ENCODE data around the gene SLC39A9.

DNA sequence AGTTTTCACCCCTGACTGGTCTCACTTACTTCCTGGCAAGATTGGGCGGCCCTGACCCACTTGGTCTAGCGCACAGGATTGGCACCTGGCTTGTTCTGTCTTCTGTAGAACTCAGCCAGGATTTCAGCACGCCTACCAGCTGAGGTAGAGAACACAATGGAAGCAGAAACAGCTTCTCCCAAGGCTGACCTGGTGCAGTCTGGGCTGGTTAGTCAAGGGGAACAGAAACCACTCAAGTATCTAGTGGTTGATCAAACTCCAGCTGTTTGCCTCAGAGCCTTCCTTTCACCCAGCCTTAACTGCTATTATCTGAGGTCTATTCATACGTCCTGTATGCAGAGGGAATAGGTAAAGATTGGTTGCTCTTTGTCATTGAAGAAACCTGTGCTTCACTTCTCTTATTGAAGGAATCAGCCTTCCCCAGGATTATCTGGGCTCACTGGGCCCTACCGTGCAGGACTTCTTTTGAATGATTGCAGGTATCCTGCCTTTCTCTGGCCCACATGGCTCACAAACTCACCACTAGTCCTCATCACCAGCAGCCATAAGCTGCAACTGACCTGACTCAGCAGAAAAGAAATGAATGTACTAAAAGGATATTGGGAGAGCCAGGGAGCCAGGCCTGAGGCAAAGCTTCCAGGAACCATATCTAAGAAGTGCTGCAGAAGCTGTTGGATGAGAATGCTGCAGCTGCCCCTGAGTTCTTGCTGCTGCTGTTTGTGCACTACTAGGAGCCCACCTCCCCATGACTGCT is 83.5 kb downstream of the SLC39A9 start:
- TF ChIP-seq LEF1 (IDR thresholded peaks at IDR 0.05; ENCODE audit: borderline replicate concordance) (no peak), BHLHE40 (IDR thresholded peaks at IDR 0.05; ENCODE audit: borderline replicate concordance) (no peak), SP1 (IDR thresholded peaks at IDR 0.05) (no peak), FOXM1 (IDR thresholded peaks at IDR 0.05; ENCODE audit: borderline replicate concordance) (no peak), FOXA1 (IDR thresholded peaks at IDR 0.05) (no peak), ELF4 (IDR thresholded peaks at IDR 0.05) (no peak)
